IPS-NIHi7 (cell line): ENCODE measurements around the gene PRKACG.

ENCODE experiments used
- DNase-seq: peaks from one replicate; pipeline ENCODE4 v3.0.0; 2012; ENCODE audit warnings: mixed read lengths; ENCODE audit errors: extremely low spot score

PRKACG gene

DNA sequence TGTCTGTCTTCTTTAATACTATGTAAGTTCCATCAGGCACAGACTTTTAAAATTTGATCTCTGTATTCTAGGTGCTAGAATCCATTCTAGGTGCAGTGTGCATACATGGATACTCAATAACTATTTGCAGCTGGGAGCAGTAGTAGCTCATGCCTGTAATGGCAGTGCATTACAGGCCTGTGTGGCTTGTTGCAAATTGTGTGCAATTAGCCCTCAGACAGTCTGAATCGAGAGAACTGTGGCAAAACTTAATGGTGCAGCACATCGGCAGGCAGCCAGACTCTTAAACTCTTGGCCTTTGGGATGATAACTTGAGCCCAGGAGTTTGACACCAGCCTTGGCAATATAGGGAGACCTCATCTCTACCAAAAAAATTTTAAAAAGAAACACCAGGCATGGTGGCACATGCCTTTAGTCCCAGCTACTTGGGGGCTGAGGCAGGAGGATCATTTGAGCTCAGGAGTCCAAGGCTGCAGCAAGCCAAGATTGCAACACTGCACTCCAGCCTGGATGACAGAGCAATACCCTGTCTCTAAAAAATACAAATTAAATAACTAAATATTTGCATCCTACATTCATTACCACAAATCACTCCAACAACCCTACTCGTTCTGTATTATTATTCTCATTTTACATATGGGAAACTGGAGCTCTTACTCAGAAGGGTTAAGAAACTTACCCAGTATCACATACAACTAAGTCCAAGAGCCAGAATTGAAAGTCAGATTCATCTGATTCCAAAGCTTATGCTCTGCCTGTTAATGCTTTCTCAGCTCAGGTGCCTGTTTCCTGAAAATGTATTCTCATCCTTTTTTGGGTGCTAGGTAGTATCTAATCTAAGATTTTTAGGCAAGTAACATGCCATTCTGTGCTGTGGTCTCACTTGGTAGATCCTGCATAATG, 30.1 kb downstream of the PRKACG start:
- DNase-seq = no peak

DNA sequence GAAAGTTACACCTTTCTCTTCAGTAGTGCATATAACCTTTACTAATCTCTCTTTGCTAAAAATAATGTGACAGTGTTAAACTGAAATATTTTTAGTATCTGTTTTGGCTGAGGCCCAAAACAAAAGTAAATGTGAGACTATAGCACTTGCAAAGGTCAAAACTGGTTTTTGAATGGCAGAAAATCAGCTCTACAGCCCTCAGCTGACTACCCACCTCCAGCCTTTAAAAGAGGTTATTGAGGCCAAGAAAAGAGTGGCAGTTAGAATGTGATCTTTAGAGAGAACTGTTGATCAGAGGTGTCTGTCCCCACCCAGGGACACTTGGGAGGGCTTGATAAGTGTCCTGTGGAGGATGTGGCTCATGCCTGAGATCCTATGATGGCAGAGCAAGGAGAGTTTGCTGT, 30.9 kb downstream of the PRKACG start:
- DNase-seq = no peak

DNA sequence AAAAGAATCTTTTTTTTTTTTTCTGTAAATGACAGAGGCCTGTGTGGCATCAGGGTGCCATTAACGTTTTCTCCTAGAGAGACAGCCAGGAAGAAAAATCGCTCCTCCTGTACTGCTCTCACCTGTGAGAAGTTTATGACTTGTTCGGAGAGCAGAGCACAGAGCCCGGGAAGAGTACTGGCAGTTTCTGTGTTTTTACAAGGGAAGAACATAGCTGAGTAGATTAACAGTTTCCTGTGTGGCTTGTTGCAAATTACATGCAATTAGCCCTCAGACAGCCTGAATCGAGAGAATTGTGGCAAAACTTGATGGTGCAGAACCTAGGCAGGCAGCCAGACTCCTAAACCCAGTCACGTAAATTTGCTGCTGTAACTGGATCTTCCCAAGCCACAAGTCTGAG, 32.1 kb downstream of the PRKACG start:
- DNase-seq = no peak

DNA sequence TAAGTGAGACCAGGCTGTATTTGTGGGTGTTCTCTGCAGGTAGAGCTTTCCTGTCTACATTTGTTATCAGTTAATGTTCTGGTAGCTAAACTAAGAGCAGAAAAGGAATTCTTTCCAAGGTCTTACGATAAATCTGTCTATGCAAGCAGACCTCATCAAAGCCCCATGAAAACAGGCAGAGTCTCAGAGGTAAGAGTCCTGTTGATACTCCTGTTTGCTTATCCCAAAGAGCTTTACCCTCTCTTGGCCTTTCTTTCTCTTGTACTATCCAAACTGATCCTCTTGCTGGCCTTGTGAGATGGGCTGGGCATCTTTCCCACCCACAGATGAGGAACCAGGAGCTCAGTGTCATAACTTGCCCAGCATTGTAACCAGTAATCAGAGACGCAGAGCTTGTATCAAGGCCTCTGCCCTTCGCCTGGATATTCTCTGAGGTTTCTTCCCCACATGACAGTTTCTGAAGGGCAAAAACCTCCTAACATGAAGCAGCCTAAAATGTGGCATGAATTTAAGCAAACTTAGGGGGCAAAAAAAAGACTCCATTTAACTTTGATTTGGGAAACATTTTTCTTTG, 33.5 kb downstream of the PRKACG start:
- no peak for DNase-seq

DNA sequence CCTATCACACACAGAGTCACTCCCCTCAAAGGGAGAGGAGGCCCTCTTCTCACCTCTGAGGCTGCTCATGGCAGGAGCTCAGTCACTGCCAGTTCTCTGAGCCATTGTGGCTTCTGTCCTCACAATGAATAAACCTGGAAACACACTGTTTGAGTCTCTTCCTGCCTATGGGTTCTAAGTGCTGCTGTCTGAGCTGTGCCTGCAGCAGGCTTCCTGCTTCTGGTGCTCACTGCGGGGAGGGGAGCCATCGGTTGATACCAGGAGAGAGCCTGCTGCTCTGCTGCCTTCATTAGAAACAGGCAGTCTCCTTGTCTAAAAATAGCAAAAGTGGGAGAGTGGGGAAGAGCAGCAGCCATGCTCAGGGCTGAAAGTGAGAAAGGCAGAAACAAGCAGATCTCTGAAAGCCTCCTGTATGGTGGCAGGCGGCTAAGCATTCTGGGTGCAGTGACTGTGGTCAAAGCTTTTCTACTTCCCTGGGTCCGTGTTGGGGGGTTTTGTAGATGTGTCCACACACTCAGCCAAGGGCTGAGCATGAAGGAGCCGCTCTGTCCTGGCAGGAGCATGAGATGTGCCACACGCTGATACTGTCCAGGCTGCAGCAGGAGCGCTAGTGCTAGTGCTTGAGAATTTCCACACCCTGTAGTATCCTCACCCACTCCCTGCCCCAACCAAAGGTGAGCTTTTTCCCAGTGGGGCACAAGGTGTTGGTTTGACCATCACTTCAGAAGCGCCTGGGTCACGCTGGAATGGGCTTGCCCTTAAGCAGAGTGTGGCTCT, 34.2 kb downstream of the PRKACG start:
- peak; percentile 45 for DNase-seq

DNA sequence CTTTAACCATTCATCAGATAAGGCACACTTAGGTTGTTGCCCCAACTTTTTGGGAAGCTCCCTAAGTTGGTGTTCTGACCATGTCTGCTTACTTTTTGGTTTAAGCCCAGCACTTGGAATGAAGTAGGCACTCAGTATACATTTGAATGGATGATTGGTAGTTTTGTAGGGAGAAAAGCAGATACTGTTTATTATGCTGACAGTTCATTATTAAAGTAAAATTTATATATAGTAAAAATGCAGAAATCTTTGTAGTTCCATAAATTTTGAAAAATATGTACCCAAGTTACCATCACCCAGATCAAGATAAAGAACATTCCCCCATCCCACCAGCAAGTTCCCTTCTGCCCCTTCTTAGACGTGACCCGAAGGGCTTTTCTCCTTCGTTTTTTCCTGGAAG, 35.4 kb downstream of the PRKACG start:
- DNase-seq = no peak

DNA sequence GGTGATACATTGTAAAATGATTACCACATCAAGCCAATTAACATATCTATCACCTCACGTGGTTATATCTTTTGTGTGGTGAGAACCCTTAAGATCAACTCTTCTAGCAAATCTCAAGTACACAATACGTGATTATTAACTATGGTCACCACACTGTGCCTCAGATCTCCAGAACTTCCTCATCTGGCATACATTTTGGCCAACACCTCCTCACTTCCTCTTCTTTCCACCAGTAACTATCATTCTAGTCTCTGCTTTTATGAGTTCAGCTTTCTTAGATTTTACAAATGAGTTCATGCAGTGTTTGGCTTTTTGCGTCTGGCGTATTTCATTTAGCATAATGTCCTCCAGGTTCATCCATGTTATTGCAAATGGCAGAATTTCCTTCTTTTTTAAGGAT, 35.8 kb downstream of the PRKACG start:
- no peak for DNase-seq

DNA sequence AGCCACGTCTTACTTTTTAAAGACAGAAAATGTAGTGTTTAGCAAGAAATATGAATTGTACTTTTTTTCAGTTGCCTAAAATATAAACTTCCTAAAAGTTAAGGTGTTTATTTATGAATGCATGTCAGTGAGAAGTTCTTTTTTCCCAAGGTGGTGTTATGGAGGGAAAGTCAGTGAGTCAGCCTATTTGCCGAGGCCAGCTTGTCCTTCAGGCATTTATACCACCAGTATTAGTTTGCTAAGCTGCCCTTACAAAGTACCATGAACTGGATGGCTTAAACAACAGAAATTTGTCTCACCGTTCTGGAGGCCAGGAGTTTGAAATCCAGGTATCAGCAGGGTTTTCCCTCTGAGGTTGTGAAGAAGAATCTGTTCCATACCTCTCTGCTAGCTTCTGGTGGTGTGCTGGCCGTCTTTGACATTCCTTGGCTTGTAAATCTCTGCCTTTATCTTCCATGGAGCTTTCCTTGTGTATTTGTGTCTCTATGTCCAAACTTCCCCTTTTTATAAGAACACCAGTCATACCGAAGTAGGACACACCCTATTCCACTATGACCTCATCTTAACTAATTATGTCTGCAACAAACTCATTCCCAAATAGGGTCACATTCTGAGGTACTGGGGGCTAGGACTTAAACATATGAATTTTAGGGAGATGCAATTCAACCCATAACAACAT, 38.4 kb downstream of the PRKACG start:
- DNase-seq = no peak

DNA sequence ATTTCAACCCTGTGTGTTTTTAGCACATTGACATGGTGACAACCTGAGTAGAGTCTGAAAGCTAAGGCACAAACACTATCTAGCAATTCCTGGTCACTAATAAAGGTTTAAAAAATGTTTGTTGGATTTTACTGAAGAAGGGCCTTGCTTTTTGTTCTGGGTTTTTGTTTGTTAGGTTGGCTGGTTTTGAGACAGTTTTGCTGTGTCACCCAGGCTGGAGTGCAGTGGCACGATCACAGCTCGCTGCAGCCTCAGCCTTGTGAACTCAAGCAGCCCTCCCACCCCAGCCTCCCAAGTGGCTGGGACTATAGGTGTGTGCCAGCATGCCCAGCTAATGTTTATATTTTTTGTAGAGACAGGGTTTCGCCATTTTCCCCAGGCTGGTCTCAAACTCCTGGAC, 39.0 kb downstream of the PRKACG start:
- no peak for DNase-seq

DNA sequence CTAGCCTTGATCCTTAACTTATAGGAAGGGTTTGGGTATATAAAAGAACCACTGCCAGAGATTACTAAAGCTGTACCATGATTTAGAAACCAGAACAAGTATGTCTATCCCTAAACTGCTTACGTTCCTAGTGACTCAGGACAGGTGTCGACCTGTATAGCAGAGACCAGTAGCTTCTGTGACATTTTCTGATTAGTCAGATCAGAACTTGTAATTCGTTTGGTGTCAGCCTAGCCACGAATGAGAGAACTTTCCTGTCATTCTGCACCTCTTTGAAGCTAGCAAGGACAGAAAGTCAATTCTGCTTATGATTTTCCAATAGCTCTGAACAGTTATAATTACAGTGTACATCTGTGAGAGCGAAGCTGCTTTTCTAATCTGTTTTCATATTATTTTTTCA, 39.5 kb downstream of the PRKACG start:
- DNase-seq = no peak

DNA sequence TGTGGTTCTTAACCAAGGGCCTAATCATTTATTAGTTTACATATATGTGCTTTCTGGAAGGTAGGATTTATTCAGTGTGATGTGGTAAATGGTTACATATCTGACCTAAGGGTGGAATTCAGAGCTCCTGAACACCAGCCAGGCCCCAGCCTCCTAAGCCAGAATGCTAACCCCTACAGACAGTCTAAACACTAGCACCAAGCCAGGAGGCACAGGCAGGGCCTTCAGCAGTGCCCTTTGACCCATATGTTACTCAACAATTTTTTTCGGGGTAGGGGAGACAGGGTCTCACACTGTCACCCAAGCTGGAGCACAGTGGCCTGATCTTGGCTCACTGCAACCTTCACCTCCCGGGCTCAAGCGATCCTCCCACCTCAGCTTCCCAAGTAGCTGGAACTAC, 40.3 kb downstream of the PRKACG start:
- DNase-seq = no peak

DNA sequence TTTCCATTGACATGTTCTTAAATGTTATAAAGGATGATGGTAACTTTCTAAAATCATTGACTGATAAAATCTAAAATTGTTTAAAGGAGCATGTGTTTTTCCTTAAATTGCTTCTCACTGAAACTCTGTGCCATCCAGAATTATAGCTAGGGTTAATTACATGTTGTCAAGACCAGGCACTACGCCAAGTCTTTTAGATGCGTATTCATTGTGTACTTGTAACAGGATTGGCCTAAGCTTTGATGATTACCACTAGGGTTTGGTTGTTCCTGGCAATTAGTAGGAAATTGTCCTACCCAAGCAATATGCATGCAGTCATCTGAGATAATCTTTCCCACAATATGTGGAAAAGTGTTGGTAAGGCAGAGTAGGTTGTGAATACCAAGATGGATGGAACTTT, 43.8 kb downstream of the PRKACG start:
- no peak for DNase-seq

DNA sequence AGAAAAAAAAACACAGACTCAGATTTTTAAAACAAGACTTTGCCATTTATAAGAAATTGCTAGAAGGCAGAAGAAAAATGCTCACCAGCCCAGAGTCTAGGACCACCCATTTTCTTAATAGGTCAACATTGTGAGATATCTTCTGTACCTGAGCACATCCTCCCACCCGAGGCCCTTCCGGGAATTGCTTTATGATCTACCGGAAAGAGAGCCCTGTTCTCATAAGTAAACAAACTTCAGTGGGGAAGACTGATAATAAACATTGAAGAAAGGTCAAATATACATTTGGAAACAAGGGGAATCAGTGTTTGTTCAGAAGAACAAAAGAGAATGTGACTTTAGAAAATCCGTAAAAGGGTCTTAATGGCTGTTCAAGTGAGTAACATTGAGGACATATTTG, 44.4 kb downstream of the PRKACG start:
- DNase-seq = no peak

DNA sequence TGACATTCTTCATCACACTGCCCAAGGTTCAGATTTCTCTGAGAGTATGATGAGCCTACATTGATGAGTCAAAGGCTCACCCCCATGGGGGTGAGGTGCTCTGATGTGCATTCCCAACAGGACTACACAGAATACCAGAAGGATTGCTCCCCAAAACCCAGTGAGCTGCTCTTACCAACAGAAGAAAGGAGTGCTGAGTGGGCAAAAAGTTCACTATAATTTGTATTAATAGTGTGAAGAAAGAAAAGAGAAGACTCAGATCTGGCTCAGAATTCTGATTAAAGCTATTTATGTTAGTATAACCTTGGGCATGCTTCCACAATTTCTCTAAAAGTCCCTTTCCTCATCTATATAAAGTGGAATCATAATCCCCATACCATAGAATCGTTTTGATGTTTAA, 46.1 kb downstream of the PRKACG start:
- no peak for DNase-seq

DNA sequence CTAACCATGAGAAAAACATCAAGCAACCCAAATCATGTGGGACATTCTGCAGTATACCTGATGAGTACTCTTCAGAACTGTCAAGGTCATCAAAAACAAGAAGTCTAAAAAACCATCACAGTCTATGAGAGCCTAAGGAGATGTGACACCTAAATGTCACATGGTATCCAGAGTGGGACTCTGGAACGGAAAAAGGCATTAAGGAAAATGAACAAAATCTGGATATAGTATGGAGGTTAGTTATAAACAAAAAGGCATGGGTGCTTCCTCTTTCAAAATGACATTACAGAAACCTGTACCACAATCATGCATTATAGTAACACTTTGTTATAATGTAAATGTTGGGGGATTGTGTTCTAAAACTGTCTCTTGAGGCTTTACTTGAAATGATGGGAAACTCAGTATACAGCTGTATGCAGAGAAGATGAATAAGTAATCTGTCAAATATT, 47.4 kb downstream of the PRKACG start:
- DNase-seq = no peak

DNA sequence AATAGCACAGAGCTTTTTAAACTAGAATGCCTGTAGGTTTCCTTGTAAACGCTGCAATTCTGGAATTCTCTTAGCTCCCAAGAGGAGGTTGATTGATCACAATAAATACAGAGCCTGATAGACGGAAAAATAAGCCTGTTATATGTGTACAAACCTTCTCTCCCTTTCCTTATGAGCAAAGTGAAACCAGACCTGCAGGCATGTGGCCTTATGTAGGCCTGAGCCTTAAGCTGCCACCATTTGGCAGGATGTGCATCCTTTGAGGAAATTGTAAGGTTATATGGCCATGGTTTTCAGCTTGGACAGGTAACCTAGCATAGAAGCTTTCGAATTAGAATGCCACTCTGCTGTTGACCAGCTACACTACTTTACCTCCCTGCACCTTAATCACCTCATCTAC, 49.1 kb downstream of the PRKACG start:
- no peak for DNase-seq

DNA sequence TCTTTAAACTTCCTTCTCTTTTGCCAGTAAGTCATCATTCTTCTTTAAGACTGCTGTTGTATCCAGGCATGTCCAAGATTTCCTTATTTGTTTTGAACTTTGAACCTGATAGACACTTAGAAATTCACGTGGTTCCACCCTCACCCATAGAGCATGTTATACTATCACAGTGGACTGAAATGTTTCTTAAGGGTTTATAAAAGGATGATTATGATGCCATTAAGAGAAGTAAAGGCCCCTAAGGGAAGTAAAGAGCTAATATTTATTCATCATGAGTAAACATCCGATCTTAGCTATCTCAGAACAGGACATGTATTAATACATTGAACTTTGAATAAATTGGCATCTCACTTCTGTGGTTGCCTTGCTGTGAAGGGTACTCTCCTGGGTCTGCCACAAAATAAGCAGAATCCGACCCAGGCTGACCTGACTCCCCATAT, 49.8 kb downstream of the PRKACG start:
- no peak for DNase-seq

DNA sequence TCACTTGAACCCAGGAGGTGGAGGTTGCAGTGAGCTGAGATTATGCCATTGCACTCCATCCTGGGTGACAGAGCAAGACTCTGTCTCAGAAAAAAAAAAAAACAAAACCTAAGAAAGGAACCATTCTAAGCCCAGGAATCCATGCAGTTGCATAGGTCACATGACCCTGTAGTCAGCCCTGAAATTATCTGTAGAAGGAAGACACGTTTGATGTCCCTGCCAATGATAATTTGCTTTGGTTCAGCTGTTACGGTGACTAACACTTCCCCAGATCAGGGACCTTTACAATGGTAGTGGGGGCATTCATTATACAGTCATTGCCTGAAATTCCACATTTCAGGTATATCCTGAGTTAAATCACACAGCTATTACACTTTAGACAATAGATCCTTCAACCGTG, 50.5 kb downstream of the PRKACG start:
- no peak for DNase-seq
